GM12878 (cell line): ENCODE measurements around the gene GNL3L. TPM values are rescaled to one million over a fixed set of nuclear protein-coding genes. Genes with fewer than 3 reads are reported as not detected.

Source experiments
- ATAC-seq: fragments of 200-7000 bp; cut with Tn5 transposase; 3 replicates; pipeline ENCODE4 v1.9.1; 2020; ENCODE audit warnings: mild to moderate bottlenecking, moderate library complexity
- BruUV-seq: library from RNA; stranded (reverse); fragments of 400-500 nt; replicated peaks from 2 replicates; lab custom pipeline; 2021; lab: Mats Ljungman, UMichigan
- CTCF ChIA-PET: fragments of 300-600 bp; sonication (Branson Sonifier 250); formaldehyde crosslinking; extraction: SDS; loops from one replicate; lab custom pipeline; 2021; ENCODE audit warnings: inconsistent platforms; lab: Yijun Ruan, JAX
- POLR2A ChIA-PET: fragments of 350-600 bp; formaldehyde crosslinking; extraction: SDS; loops from one replicate; lab custom pipeline; 2021; ENCODE audit warnings: inconsistent platforms; lab: Charles Lee
- RAD21 ChIA-PET: fragments of 300-600 bp; sonication (Branson Sonifier 250); formaldehyde crosslinking; loops from one replicate; lab custom pipeline; 2023; ENCODE audit warnings: antibody characterized with exemption; ENCODE audit not compliant: unreplicated experiment; lab: Charles Lee
- SMC1A ChIA-PET: fragments of 300-600 bp; sonication (Branson Sonifier 250); formaldehyde crosslinking; loops from one replicate; lab custom pipeline; 2023; ENCODE audit not compliant: unreplicated experiment, uncharacterized antibody; lab: Charles Lee
- DNase-seq: peaks from one replicate; pipeline ENCODE4 v3.0.0-alpha.2; 2011; ENCODE audit warnings: low read depth, low spot score
- FAIRE-seq: peaks from 3 replicates; lab custom pipeline; 2011; peaks lifted over from hg19 to GRCh38; lab: Jason Lieb, UNC
- H2AFZ ChIP-seq: 2 replicates; pipeline ENCODE4 v1.6.0; 2011; ENCODE audit warnings: low read depth, low read length, control low read depth; ENCODE audit not compliant: control insufficient read depth
- H3K27ac ChIP-seq: 2 replicates; pipeline ENCODE4 v1.5.1; 2011; ENCODE audit warnings: control low read depth; ENCODE audit not compliant: control insufficient read depth, insufficient read depth
- H3K27me3 ChIP-seq, 2 experiments: replicated peaks in 1 of 2; 2 replicates each; pipeline versions ENCODE4 v1.6.0 to v1.6.1; 2011; ENCODE audit warnings: low read length in 1 of 2; ENCODE audit not compliant: control insufficient read depth in 2 of 2, insufficient read depth in 2 of 2
- H3K36me3 ChIP-seq, 2 experiments: 2 replicates each; pipeline ENCODE4 v1.5.1; 2011; ENCODE audit warnings: low read length in 1 of 2; ENCODE audit not compliant: control insufficient read depth in 2 of 2, insufficient read depth in 2 of 2
- H3K4me1 ChIP-seq: 2 replicates; pipeline ENCODE4 v1.6.1; 2011; ENCODE audit warnings: mild to moderate bottlenecking, low read length, moderate library complexity, mixed read lengths; ENCODE audit not compliant: control insufficient read depth, insufficient read depth
- H3K4me2 ChIP-seq: 2 replicates; pipeline ENCODE4 v1.6.0; 2011; ENCODE audit warnings: control low read depth; ENCODE audit not compliant: control insufficient read depth, insufficient read depth
- H3K4me3 ChIP-seq: fragments of 200-600 bp; sonication (generic); 2 replicates; pipeline ENCODE4 v1.5.1; 2016
- H3K79me2 ChIP-seq: 2 replicates; pipeline ENCODE4 v1.6.0; 2011; ENCODE audit warnings: low read length; ENCODE audit not compliant: control insufficient read depth, insufficient read depth
- H3K9ac ChIP-seq: 2 replicates; pipeline ENCODE4 v1.8.0; 2011; ENCODE audit warnings: low read length, control low read depth, mixed read lengths; ENCODE audit not compliant: control insufficient read depth, insufficient read depth
- H3K9me3 ChIP-seq: replicated peaks from 3 replicates; pipeline ENCODE4 v1.5.1; 2011; ENCODE audit warnings: mild to moderate bottlenecking, low read length; ENCODE audit not compliant: control insufficient read depth, insufficient read depth
- H4K20me1 ChIP-seq: 2 replicates; pipeline ENCODE4 v1.6.0; 2011; ENCODE audit not compliant: control insufficient read depth, insufficient read depth
- ASH2L ChIP-seq: fragments of 300-600, 200-600 bp; sonication (generic); IDR thresholded peaks from 2 replicates; pipeline ENCODE4 v1.6.1; 2017; ENCODE audit warnings: low read depth, mild to moderate bottlenecking, borderline replicate concordance
- ATF7 ChIP-seq: fragments of 450-650 bp; IDR thresholded peaks from 2 replicates; pipeline ENCODE4 v1.6.1; 2016; ENCODE audit warnings: low read depth, mild to moderate bottlenecking
- CHD1 ChIP-seq: IDR thresholded peaks from 2 replicates; pipeline ENCODE4 v1.6.1; 2012; ENCODE audit warnings: low read depth, low read length, improper control_type of control experiment
- HDAC6 ChIP-seq: fragments of 200-600 bp; sonication (generic); IDR thresholded peaks from one replicate; pipeline ENCODE4 v1.8.0; 2017; ENCODE audit warnings: antibody characterized with exemption; ENCODE audit not compliant: unreplicated experiment
- MTA2 ChIP-seq: fragments of 450-650 bp; IDR thresholded peaks from 2 replicates; pipeline ENCODE4 v1.6.1; 2016; ENCODE audit warnings: low read depth, mild to moderate bottlenecking, moderate library complexity
- MYB ChIP-seq: fragments of 150-350 bp; IDR thresholded peaks from 2 replicates; pipeline ENCODE4 v1.6.1; 2014; ENCODE audit warnings: mild to moderate bottlenecking, low read depth, low read length, borderline replicate concordance
- NR2F1 ChIP-seq: fragments of 450-650 bp; conservative IDR thresholded peaks from 2 replicates; pipeline ENCODE4 v1.6.1; 2017; ENCODE audit warnings: mild to moderate bottlenecking
- POLR2AphosphoS5 ChIP-seq: IDR thresholded peaks from 2 replicates; pipeline ENCODE4 v1.6.1; 2011; ENCODE audit warnings: mild to moderate bottlenecking, low read length, inconsistent platforms
- RAD51 ChIP-seq: fragments of 450-650 bp; IDR thresholded peaks from 2 replicates; pipeline ENCODE4 v1.6.1; 2016; ENCODE audit warnings: moderate library complexity, mild to moderate bottlenecking, inconsistent platforms
- RCOR1 ChIP-seq: conservative IDR thresholded peaks from 2 replicates; pipeline ENCODE4 v1.6.1; 2012; ENCODE audit warnings: low read depth, low read length, improper control_type of control experiment
- SMAD5 ChIP-seq: IDR thresholded peaks from 2 replicates; pipeline ENCODE4 v1.6.1; 2016; ENCODE audit warnings: antibody characterized with exemption, low read depth
- SUPT20H ChIP-seq: IDR thresholded peaks from 2 replicates; pipeline ENCODE4 v1.6.1; 2011; ENCODE audit warnings: low read depth, mild to moderate bottlenecking, low read length, moderate library complexity, borderline replicate concordance; ENCODE audit not compliant: control insufficient read depth
- SUZ12 ChIP-seq: fragments of 200-600 bp; sonication (generic); IDR thresholded peaks from one replicate; pipeline ENCODE4 v1.6.1; 2018; ENCODE audit warnings: antibody characterized with exemption, mild to moderate bottlenecking; ENCODE audit not compliant: unreplicated experiment
- TAF1 ChIP-seq: IDR thresholded peaks from 2 replicates; pipeline ENCODE4 v1.6.1; 2011; ENCODE audit warnings: mild to moderate bottlenecking, low read depth, low read length, borderline replicate concordance
- TCF7 ChIP-seq: IDR thresholded peaks from 2 replicates; pipeline ENCODE4 v1.6.1; 2014; ENCODE audit warnings: antibody characterized with exemption, borderline replicate concordance
- ZNF274 ChIP-seq: IDR thresholded peaks from one replicate; pipeline ENCODE4 v1.8.0; 2011; ENCODE audit not compliant: insufficient read length, insufficient read depth
- WGBS: methylation state at CpG from one replicate; pipeline ENCODE4 v1.1.6; 2016; ENCODE audit warnings: low lambda C conversion rate; ENCODE audit not compliant: insufficient replicate concordance, insufficient coverage; ENCODE audit errors: missing lambda C conversion rate; 5-methylcytosine and 5-hydroxymethylcytosine counted together
- in situ Hi-C: fragments of 300-500 bp; cut with MboI; formaldehyde crosslinking; loops from 9 replicates; pipeline ENCODE4 v1.14.3; 2018; ENCODE audit warnings: mixed read lengths
- intact Hi-C: fragments of 100-400 bp; cut with micrococcal nuclease; formaldehyde crosslinking; loops from one replicate; pipeline ENCODE4 v1.14.2; 2022; ENCODE audit not compliant: unreplicated experiment
- polyA plus RNA-seq, 11 experiments: library from polyadenylated mRNA; depleted of rRNA in 4 of 11; unstranded in 6 of 11; stranded (reverse) in 5 of 11; fragments of >200 nt; fragmentation: Nextera tagmentation in 4 of 11; fragmentation: Illumina TruSeq in 1 of 11; extraction: Ambion mirVana in 4 of 11; extraction: Trizol in 1 of 11; gene quantifications; 1 replicate in 1 of 11; 2 replicates in 10 of 11; pipeline versions ENCODE4 v1.2.1 to v1.2.3, GENCODE V29; 2011 to 2016; ENCODE audit warnings: inconsistent platforms in 2 of 11, missing spikeins in 2 of 11, low read depth in 1 of 11
- total RNA-seq, 4 experiments: library from RNA; depleted of rRNA in 3 of 4; stranded (reverse); fragments of >200 nt in 3 of 4; fragmentation: Illumina TruSeq in 1 of 4; extraction: Trizol in 1 of 4; gene quantifications; 2 replicates each; pipeline versions ENCODE4 v1.2.1 to v1.2.3, GENCODE V29; 2013 to 2021
- TF ChIP-seq, protein P1 (sequence below), 3 experiments: IDR thresholded peaks in 2 of 3; conservative IDR thresholded peaks in 1 of 3; 2 replicates each; pipeline ENCODE4 v1.5.1; 2011; ENCODE audit warnings: low read depth in 3 of 3, low read length in 3 of 3, mild to moderate bottlenecking in 3 of 3, control low read depth in 2 of 3, moderate library complexity in 2 of 3, inconsistent platforms in 1 of 3, mixed read lengths in 1 of 3; ENCODE audit not compliant: control insufficient read depth in 2 of 3, insufficient read depth in 1 of 3; ENCODE audit errors: extremely low read depth in 1 of 3
- TF ChIP-seq, protein P2 (sequence below): fragments of 450-650 bp; IDR thresholded peaks from 2 replicates; pipeline ENCODE4 v1.6.1; 2014; ENCODE audit warnings: mild to moderate bottlenecking
- TF ChIP-seq, protein P3 (sequence below): IDR thresholded peaks from 2 replicates; pipeline ENCODE4 v1.6.1; 2012; ENCODE audit warnings: low read depth, low read length, improper control_type of control experiment
- TF ChIP-seq, protein P4 (sequence below): IDR thresholded peaks from 2 replicates; pipeline ENCODE4 v1.6.1; 2011; ENCODE audit warnings: borderline replicate concordance, low read depth, mild to moderate bottlenecking, moderate library complexity, mixed read lengths, low read length; ENCODE audit not compliant: insufficient read depth; ENCODE audit errors: extremely low read length

Gene GNL3L
- total and polyA plus RNA-seq, 10 of the 15 experiments (the other 5 are each of a cell fraction or from before 2014, with no cell fraction given): 5.8 to 57.9 (median 29.1) TPM

DNA sequence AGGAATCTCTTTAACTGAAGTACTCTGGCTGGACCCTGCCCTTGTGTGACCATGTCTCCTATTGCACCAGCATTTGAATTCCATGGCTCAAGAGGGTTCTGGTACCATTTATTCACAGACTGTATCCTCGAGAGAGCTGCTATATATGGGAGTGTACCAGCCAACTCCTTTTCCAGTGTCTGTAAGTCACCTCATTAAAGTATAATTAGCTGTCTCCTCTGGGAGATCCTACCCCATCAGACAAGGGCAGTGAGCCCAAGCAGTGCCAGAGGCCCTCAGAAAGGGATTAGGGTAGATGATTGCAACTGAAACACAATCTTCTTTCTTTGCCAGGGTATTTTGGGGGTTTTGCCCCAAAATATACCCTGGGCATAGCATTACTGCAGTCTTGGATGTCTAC, 31.6 kb downstream of the GNL3L start:
- H3K36me3 ChIP-seq: peaks cover 0 to 3% of the 10 kb centered on the region in 2 experiments; a peak in 3 of 4 replicates
- 73% methylated on average over 1 of the region's 1 CpG for WGBS

More for the DNA sequence above, 31.6 kb downstream of the GNL3L start:
- DNase-seq (no peak), FAIRE-seq (no peak), ATAC-seq (no peak)
- no peak for TF ChIP-seq ASH2L
- no peak for TF ChIP-seq POLR2AphosphoS5
- TF ChIP-seq NR2F1: no peak
- TF ChIP-seq, protein P1, sequence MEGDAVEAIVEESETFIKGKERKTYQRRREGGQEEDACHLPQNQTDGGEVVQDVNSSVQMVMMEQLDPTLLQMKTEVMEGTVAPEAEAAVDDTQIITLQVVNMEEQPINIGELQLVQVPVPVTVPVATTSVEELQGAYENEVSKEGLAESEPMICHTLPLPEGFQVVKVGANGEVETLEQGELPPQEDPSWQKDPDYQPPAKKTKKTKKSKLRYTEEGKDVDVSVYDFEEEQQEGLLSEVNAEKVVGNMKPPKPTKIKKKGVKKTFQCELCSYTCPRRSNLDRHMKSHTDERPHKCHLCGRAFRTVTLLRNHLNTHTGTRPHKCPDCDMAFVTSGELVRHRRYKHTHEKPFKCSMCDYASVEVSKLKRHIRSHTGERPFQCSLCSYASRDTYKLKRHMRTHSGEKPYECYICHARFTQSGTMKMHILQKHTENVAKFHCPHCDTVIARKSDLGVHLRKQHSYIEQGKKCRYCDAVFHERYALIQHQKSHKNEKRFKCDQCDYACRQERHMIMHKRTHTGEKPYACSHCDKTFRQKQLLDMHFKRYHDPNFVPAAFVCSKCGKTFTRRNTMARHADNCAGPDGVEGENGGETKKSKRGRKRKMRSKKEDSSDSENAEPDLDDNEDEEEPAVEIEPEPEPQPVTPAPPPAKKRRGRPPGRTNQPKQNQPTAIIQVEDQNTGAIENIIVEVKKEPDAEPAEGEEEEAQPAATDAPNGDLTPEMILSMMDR (IDR thresholded peaks at IDR 0.05 in 2 of 3, conservative IDR thresholded peaks at IDR 0.05 in 1 of 3; ENCODE audit: control insufficient read depth in 2 of 3, extremely low read depth in 1 of 3, insufficient read depth in 1 of 3, low read depth in 3 of 3, low read length in 3 of 3): no peak
- no peak for TF ChIP-seq ZNF274
- TF ChIP-seq, protein P2, sequence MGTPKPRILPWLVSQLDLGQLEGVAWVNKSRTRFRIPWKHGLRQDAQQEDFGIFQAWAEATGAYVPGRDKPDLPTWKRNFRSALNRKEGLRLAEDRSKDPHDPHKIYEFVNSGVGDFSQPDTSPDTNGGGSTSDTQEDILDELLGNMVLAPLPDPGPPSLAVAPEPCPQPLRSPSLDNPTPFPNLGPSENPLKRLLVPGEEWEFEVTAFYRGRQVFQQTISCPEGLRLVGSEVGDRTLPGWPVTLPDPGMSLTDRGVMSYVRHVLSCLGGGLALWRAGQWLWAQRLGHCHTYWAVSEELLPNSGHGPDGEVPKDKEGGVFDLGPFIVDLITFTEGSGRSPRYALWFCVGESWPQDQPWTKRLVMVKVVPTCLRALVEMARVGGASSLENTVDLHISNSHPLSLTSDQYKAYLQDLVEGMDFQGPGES: no peak
- no peak for TF ChIP-seq MTA2
- TF ChIP-seq SMAD5: no peak
- TF ChIP-seq ATF7: no peak
- TF ChIP-seq RCOR1: no peak
- no peak for TF ChIP-seq TAF1
- no peak for TF ChIP-seq SUPT20H
- no peak for TF ChIP-seq TCF7
- TF ChIP-seq, protein P3, sequence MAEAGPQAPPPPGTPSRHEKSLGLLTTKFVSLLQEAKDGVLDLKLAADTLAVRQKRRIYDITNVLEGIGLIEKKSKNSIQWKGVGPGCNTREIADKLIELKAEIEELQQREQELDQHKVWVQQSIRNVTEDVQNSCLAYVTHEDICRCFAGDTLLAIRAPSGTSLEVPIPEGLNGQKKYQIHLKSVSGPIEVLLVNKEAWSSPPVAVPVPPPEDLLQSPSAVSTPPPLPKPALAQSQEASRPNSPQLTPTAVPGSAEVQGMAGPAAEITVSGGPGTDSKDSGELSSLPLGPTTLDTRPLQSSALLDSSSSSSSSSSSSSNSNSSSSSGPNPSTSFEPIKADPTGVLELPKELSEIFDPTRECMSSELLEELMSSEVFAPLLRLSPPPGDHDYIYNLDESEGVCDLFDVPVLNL: no peak
- TF ChIP-seq HDAC6: no peak
- TF ChIP-seq SUZ12: no peak
- TF ChIP-seq RAD51: no peak
- TF ChIP-seq CHD1: no peak
- TF ChIP-seq, protein P4, sequence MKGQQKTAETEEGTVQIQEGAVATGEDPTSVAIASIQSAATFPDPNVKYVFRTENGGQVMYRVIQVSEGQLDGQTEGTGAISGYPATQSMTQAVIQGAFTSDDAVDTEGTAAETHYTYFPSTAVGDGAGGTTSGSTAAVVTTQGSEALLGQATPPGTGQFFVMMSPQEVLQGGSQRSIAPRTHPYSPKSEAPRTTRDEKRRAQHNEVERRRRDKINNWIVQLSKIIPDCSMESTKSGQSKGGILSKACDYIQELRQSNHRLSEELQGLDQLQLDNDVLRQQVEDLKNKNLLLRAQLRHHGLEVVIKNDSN: no peak
- TF ChIP-seq MYB: no peak
- no peaks in the 10 kb centered on the region for H3K27me3 ChIP-seq
- no peaks in the 10 kb centered on the region for H3K4me1 ChIP-seq
- intact Hi-C loops (no loop called here), in situ Hi-C loops (no loop called here)
- no peaks in the 10 kb centered on the region for H3K9me3 ChIP-seq
- H3K4me3 ChIP-seq: no peak overlapping the region
- ChIA-PET POLR2A (no interaction called here), CTCF (no interaction called here), SMC1A (no interaction called here), RAD21 (no interaction called here)
- no peak overlapping the region for H3K27ac ChIP-seq
- no peak overlapping the region for H3K4me2 ChIP-seq
- H3K9ac ChIP-seq: no peak overlapping the region
- H3K79me2 ChIP-seq: no peaks in the 10 kb centered on the region
- H4K20me1 ChIP-seq: no peaks in the 10 kb centered on the region
- H2AFZ ChIP-seq: no peak overlapping the region
- BruUV-seq: no TSS peak
